K562 (cell line): ENCODE data around the gene GJC2. TPM values are rescaled to one million over a fixed set of nuclear protein-coding genes. Genes with fewer than 3 reads are reported as not detected.

ENCODE experiments used
- ATAC-seq: fragments of 200-7000 bp; cut with Tn5 transposase; 3 replicates; pipeline ENCODE4 v1.9.1; 2020; ENCODE audit warnings: moderate library complexity
- BruUV-seq: library from RNA; stranded (reverse); fragments of 400-500 nt; replicated peaks from 2 replicates; lab custom pipeline; 2021; lab: Mats Ljungman, UMichigan
- CTCF ChIA-PET: fragments of 300-600 bp; formaldehyde crosslinking; extraction: SDS; loops from one replicate; lab custom pipeline; 2021; ENCODE audit warnings: low intra/inter-chr PET ratio; lab: Yijun Ruan, JAX
- POLR2A ChIA-PET: fragments of 300-600, 350-650 bp; sonication (Branson Sonifier 250); formaldehyde crosslinking; extraction: SDS; loops from one replicate; lab custom pipeline; 2021; ENCODE audit warnings: antibody characterized with exemption, inconsistent platforms; lab: Yijun Ruan, JAX
- DNase-seq, 4 experiments: peaks; one replicate each; pipeline versions ENCODE4 v3.0.0 to v3.0.0-alpha.2; 2011 to 2018; ENCODE audit warnings: low spot score in 3 of 4, mixed read lengths in 3 of 4; ENCODE audit errors: extremely low read depth in 1 of 4
- FAIRE-seq: peaks from 2 replicates; lab custom pipeline; 2011; peaks lifted over from hg19 to GRCh38; lab: Jason Lieb, UNC
- H2AFZ ChIP-seq: 2 replicates; pipeline ENCODE4 v1.6.0; 2011; ENCODE audit warnings: low read depth, low read length, control low read depth, inconsistent platforms
- H3K27ac ChIP-seq: fragments of 200-600 bp; 3 replicates; pipeline ENCODE4 v1.8.0; 2011; ENCODE audit warnings: low read depth, mild to moderate bottlenecking, control low read depth, inconsistent platforms, low read length, moderate library complexity, mixed read lengths; ENCODE audit errors: extremely low read depth
- H3K27me3 ChIP-seq, 2 experiments: fragments of 300-600 bp in 1 of 2; 2 replicates in 1 of 2; 3 replicates in 1 of 2; pipeline versions ENCODE4 v1.6.0 to v1.8.0; 2011; ENCODE audit warnings: inconsistent platforms in 2 of 2, low read length in 2 of 2, mild to moderate bottlenecking in 1 of 2, mixed read lengths in 1 of 2, moderate library complexity in 1 of 2; ENCODE audit not compliant: control insufficient read depth in 2 of 2, insufficient read depth in 2 of 2
- H3K36me3 ChIP-seq: fragments of 300-600 bp; 3 replicates; pipeline ENCODE4 v1.8.0; 2011; ENCODE audit warnings: mild to moderate bottlenecking, low read length, inconsistent platforms; ENCODE audit not compliant: control insufficient read depth, insufficient read depth
- H3K4me1 ChIP-seq, 2 experiments: fragments of 200-600 bp in 1 of 2; replicated peaks in 1 of 2; 2 replicates in 1 of 2; 3 replicates in 1 of 2; pipeline versions ENCODE4 v1.5.1 to v1.8.0; 2011; ENCODE audit warnings: inconsistent platforms in 2 of 2, low read length in 2 of 2, mild to moderate bottlenecking in 1 of 2, mixed read lengths in 1 of 2, moderate library complexity in 1 of 2; ENCODE audit not compliant: control insufficient read depth in 2 of 2, insufficient read depth in 2 of 2
- H3K4me2 ChIP-seq: 2 replicates; pipeline ENCODE4 v1.6.1; 2011; ENCODE audit warnings: low read length, control low read depth, inconsistent platforms, mixed read lengths; ENCODE audit not compliant: insufficient read depth
- H3K4me3 ChIP-seq: fragments of 200-600 bp; sonication (generic), shearing (Covaris generic); 2 replicates; pipeline ENCODE4 v1.5.1; 2016; ENCODE audit warnings: control low read depth, inconsistent platforms
- H3K79me2 ChIP-seq: fragments of 200-600 bp; 3 replicates; pipeline ENCODE4 v1.8.0; 2011; ENCODE audit warnings: low read length, inconsistent platforms; ENCODE audit not compliant: control insufficient read depth, insufficient read depth
- H3K9ac ChIP-seq, 2 experiments: 2 replicates each; pipeline versions ENCODE4 v1.6.0 to v1.6.1; 2011; ENCODE audit warnings: low read depth in 2 of 2, low read length in 2 of 2, control low read depth in 1 of 2, inconsistent platforms in 1 of 2, mild to moderate bottlenecking in 1 of 2, mixed read lengths in 1 of 2; ENCODE audit not compliant: insufficient read depth in 1 of 2
- H3K9me1 ChIP-seq: one replicate; pipeline ENCODE4 v1.6.0; 2011; ENCODE audit warnings: inconsistent platforms, mild to moderate bottlenecking, low read length, moderate library complexity; ENCODE audit not compliant: control insufficient read depth, insufficient read depth
- H3K9me3 ChIP-seq: replicated peaks from 2 replicates; pipeline ENCODE4 v1.5.1; 2011; ENCODE audit warnings: low read depth, low read length, inconsistent platforms; ENCODE audit not compliant: control insufficient read depth, insufficient read depth
- H4K20me1 ChIP-seq: replicated peaks from 2 replicates; pipeline ENCODE4 v1.6.1; 2011; ENCODE audit warnings: low read length, inconsistent platforms, mixed read lengths; ENCODE audit not compliant: control insufficient read depth, insufficient read depth
- MXI1 ChIP-seq: IDR thresholded peaks from 2 replicates; pipeline ENCODE4 v1.6.1; 2011; ENCODE audit warnings: low read depth, mild to moderate bottlenecking, improper control_type of control experiment, low read length
- MYNN ChIP-seq, 2 experiments: sonication (generic); formaldehyde crosslinking in 1 of 2; IDR thresholded peaks; 2 replicates each; pipeline versions ENCODE4 v1.5.0 to v1.6.1; 2016 to 2020; ENCODE audit warnings: antibody characterized with exemption in 1 of 2, missing genetic modification reagents in 1 of 2
- RBFOX2 ChIP-seq: fragments of 200-400 bp; formaldehyde crosslinking; IDR thresholded peaks from 2 replicates; pipeline ENCODE4 v1.6.1; 2017; ENCODE audit warnings: low read depth, mild to moderate bottlenecking, low read length, moderate library complexity
- SAP30 ChIP-seq: fragments of 200-600 bp; sonication (generic); IDR thresholded peaks from 2 replicates; pipeline ENCODE4 v1.6.1; 2012; ENCODE audit warnings: borderline replicate concordance, low read depth, mild to moderate bottlenecking, moderate library complexity, low read length, control low read depth, inconsistent platforms; ENCODE audit not compliant: insufficient read depth, poor library complexity, severe bottlenecking
- THRAP3 ChIP-seq: fragments of 450-650 bp; IDR thresholded peaks from 2 replicates; pipeline ENCODE4 v1.6.1; 2016; ENCODE audit warnings: mild to moderate bottlenecking, inconsistent platforms, borderline replicate concordance
- ZNF143 ChIP-seq: sonication (generic); formaldehyde crosslinking; IDR thresholded peaks from 2 replicates; pipeline ENCODE4 v1.9.0; 2022; ENCODE audit warnings: mild to moderate bottlenecking, missing genetic modification reagents
- ZNF263 ChIP-seq: sonication (generic); formaldehyde crosslinking; IDR thresholded peaks from 2 replicates; pipeline ENCODE4 v1.8.0; 2022; ENCODE audit warnings: mild to moderate bottlenecking, missing genetic modification reagents, borderline replicate concordance
- ZNF384 ChIP-seq: IDR thresholded peaks from 2 replicates; pipeline ENCODE4 v1.6.1; 2012; ENCODE audit warnings: low read depth, low read length, improper control_type of control experiment
- WGBS: fragments of 100-300 bp; shearing (Covaris generic); methylation state at CpG from one replicate; pipeline ENCODE4 v1.1.6; 2016; ENCODE audit warnings: low coverage, mixed read lengths; ENCODE audit not compliant: insufficient coverage; ENCODE audit errors: missing lambda C conversion rate; 5-methylcytosine and 5-hydroxymethylcytosine counted together
- in situ Hi-C: fragments of 300-500 bp; cut with MboI; formaldehyde crosslinking; loops from 4 replicates; pipeline ENCODE4 v1.15.0; 2018; ENCODE audit warnings: inconsistent platforms, mixed read lengths
- intact Hi-C: fragments of 100-400 bp; cut with micrococcal nuclease; formaldehyde crosslinking; loops from 2 replicates; pipeline ENCODE4 v1.14.2; 2022
- polyA plus RNA-seq, 8 experiments: library from polyadenylated mRNA; depleted of rRNA in 4 of 8; stranded (reverse) in 5 of 8; unstranded in 3 of 8; fragments of >200 nt; fragmentation: Nextera tagmentation in 2 of 8; fragmentation: Illumina TruSeq in 1 of 8; extraction: Ambion mirVana in 2 of 8; extraction: Trizol in 1 of 8; gene quantifications; 2 replicates each; pipeline versions ENCODE4 v1.2.1 to v1.2.3, GENCODE V29; 2011 to 2014; ENCODE audit warnings: inconsistent platforms in 1 of 8, missing spikeins in 1 of 8
- total RNA-seq, 7 experiments: library from RNA; depleted of rRNA in 6 of 7; stranded (reverse); fragments of >200 nt in 6 of 7; fragmentation: Illumina TruSeq in 2 of 7; extraction: Trizol in 2 of 7; gene quantifications; 2 replicates each; pipeline versions ENCODE4 v1.2.1 to v1.2.3, GENCODE V29; 2011 to 2021; ENCODE audit warnings: low replicate concordance in 1 of 7
- TF ChIP-seq, protein P1 (sequence below): fragments of 450-650 bp; IDR thresholded peaks from 2 replicates; pipeline ENCODE4 v1.6.1; 2014; ENCODE audit warnings: low read depth, mild to moderate bottlenecking, moderate library complexity, borderline replicate concordance
- TF ChIP-seq, protein P2 (sequence below): sonication (generic); formaldehyde crosslinking; IDR thresholded peaks from 2 replicates; pipeline ENCODE4 v1.8.0; 2022; ENCODE audit warnings: missing genetic modification reagents, mild to moderate bottlenecking, borderline replicate concordance

The GJC2 gene
- total and polyA plus RNA-seq, 9 of the 15 experiments (the other 6 are each of a cell fraction or from before 2014, with no cell fraction given) = 0.03 to 0.62 (median 0.11) TPM; not detected in 2

DNA sequence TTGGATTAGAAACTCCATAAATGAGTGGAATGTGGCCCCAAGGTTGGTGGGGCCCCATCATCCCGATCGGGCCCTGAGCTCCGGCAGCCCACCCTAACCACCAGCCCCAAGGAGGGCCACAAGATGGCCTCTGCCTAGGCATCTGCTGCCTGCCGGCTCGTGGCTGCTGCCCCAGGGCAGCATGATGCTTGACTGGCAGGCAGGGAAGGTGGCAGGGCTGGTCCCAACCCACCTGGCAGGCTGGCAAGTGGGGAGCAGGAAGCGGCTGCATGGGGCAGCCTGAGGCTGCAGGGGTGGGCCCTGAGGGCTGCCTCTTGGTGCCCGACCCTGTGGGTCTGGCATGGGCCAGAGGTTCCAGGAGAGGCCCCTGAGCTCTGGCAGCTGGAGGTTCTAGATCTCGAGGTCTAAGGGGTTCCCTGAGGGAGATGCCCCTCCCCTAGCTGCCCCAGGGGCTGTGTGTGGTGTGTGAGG, 760 bp upstream of the GJC2 start:
- Histone ChIP-seq H3K27ac (peak overlapping the region; percentile 62), H3K27me3 (no peaks in the 10 kb centered on the region), H3K9me3 (no peaks in the 10 kb centered on the region), H3K79me2 (peaks cover 58% of the 10 kb centered on the region), H3K4me2 (no peak overlapping the region), H3K9me1 (peaks cover 16% of the 10 kb centered on the region), H3K36me3 (peaks cover 41% of the 10 kb centered on the region; the same call in 2 of the 3 replicates), H4K20me1 (peaks cover 35% of the 10 kb centered on the region), H3K4me1 (peaks cover 42 to 91% of the 10 kb centered on the region in 2 experiments), H2AFZ (no peak overlapping the region), H3K9ac (peak overlapping the region in 1 of 2 experiments; percentile 91; a peak in 2 of 4 replicates), H3K4me3 (no peak overlapping the region)
- DNase-seq (no peak), ATAC-seq (no peak), FAIRE-seq (no peak)
- intact Hi-C loops (no loop called here), in situ Hi-C loops (no loop called here)
- ChIA-PET CTCF (no interaction called here), POLR2A (interaction anchor here (0.6 to 2.3 kb wide), 8 partner anchors 8 to 30 kb away, joined by 3 to 11 read pairs (median 6); partner anchors contain the start of gene GUK1)
- TF ChIP-seq, protein P1, sequence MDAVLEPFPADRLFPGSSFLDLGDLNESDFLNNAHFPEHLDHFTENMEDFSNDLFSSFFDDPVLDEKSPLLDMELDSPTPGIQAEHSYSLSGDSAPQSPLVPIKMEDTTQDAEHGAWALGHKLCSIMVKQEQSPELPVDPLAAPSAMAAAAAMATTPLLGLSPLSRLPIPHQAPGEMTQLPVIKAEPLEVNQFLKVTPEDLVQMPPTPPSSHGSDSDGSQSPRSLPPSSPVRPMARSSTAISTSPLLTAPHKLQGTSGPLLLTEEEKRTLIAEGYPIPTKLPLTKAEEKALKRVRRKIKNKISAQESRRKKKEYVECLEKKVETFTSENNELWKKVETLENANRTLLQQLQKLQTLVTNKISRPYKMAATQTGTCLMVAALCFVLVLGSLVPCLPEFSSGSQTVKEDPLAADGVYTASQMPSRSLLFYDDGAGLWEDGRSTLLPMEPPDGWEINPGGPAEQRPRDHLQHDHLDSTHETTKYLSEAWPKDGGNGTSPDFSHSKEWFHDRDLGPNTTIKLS = peak; percentile 66; the same call in 1 of the 2 replicates
- TF ChIP-seq, protein P2, sequence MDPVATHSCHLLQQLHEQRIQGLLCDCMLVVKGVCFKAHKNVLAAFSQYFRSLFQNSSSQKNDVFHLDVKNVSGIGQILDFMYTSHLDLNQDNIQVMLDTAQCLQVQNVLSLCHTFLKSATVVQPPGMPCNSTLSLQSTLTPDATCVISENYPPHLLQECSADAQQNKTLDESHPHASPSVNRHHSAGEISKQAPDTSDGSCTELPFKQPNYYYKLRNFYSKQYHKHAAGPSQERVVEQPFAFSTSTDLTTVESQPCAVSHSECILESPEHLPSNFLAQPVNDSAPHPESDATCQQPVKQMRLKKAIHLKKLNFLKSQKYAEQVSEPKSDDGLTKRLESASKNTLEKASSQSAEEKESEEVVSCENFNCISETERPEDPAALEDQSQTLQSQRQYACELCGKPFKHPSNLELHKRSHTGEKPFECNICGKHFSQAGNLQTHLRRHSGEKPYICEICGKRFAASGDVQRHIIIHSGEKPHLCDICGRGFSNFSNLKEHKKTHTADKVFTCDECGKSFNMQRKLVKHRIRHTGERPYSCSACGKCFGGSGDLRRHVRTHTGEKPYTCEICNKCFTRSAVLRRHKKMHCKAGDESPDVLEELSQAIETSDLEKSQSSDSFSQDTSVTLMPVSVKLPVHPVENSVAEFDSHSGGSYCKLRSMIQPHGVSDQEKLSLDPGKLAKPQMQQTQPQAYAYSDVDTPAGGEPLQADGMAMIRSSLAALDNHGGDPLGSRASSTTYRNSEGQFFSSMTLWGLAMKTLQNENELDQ (CRISPR knock-in tag) = no peak
- TF ChIP-seq MXI1 (no peak), ZNF143 (CRISPR knock-in tag) (no peak), RBFOX2 (peak; percentile 52), MYNN (IDR thresholded peaks at IDR 0.05) (peak; percentile 11; the same call in 1 of the 2 replicates), MYNN (CRISPR knock-in tag; IDR thresholded peaks at IDR 0.05) (no peak), THRAP3 (no peak), ZNF384 (no peak), ZNF263 (CRISPR knock-in tag) (0 out of 2 replicates have a peak, but pooled peaks have one; percentile 41), SAP30 (no peak)
- 83% methylated on average over 7 of the region's 8 CpGs for WGBS
- BruUV-seq = no TSS peak
